Psoas muscle (tissue), 8 donors: Measurements from ENCODE around the gene NGB. TPM values are rescaled to one million over a fixed set of nuclear protein-coding genes. Genes with fewer than 3 reads are reported as not detected.
"Not testable (repeated sequence)": the region's sequence is repeated elsewhere in the genome, so short reads cannot be mapped to it uniquely, and the experiment has no call there.

ENCODE experiments used
- ATAC-seq, 4 donors: fragments of 200-7000 bp; cut with Tn5 transposase; one replicate each; pipeline ENCODE4 v1.9.1; 2020; ENCODE audit warnings: moderate library complexity in 3 of 4, mild to moderate bottlenecking in 2 of 4
- DNase-seq, 2 donors: peaks; one replicate each; pipeline ENCODE4 v3.0.0-alpha.2; 2020
- H3K27ac ChIP-seq: fragments of 200-600 bp; one replicate; pipeline ENCODE4 v1.8.0; 2022
- H3K27me3 ChIP-seq, 3 donors: fragments of 200-600 bp in 1 of 3; one replicate each; pipeline versions ENCODE4 v1.6.1 to v1.8.0; 2013 to 2022; ENCODE audit warnings: low read length in 2 of 3, mild to moderate bottlenecking in 2 of 3, moderate library complexity in 1 of 3; ENCODE audit not compliant: insufficient read depth in 3 of 3
- H3K36me3 ChIP-seq, 2 donors: fragments of 200-600 bp in 1 of 2; one replicate each; pipeline versions ENCODE4 v1.6.1 to v1.8.0; 2013 to 2022; ENCODE audit warnings: low read depth in 1 of 2, mild to moderate bottlenecking in 1 of 2, moderate library complexity in 1 of 2; ENCODE audit not compliant: insufficient read depth in 1 of 2
- H3K4me1 ChIP-seq: fragments of 200-600 bp; one replicate; pipeline ENCODE4 v1.8.0; 2022
- H3K4me3 ChIP-seq: fragments of 200-600 bp; one replicate; pipeline ENCODE4 v1.8.0; 2022; ENCODE audit warnings: mild to moderate bottlenecking
- H3K9me3 ChIP-seq: fragments of 200-600 bp; one replicate; pipeline ENCODE4 v1.8.0; 2022
- CTCF ChIP-seq: fragments of 200-600 bp; IDR thresholded peaks from one replicate; pipeline ENCODE4 v1.8.0; 2022; ENCODE audit warnings: antibody characterized with exemption
- WGBS, 3 donors: extraction: QIAGEN DNeasy Blood & Tissue Kit; methylation state at CpG; one replicate each; pipeline versions ENCODE4 v1.1.6 to v1.1.7; 2013; 5-methylcytosine and 5-hydroxymethylcytosine counted together
- intact Hi-C, 2 donors: fragments of 100-400 bp; cut with DNase I; formaldehyde crosslinking; loops; one replicate each; pipeline versions ENCODE4 v1.11.0 to v1.14.2; 2022
- polyA plus RNA-seq, 3 donors: library from polyadenylated mRNA; stranded (reverse); fragments of 200-250 nt; gene quantifications; one replicate each; pipeline ENCODE4 v1.2.3, GENCODE V29; 2013
- total RNA-seq, 4 donors: library from RNA; stranded (reverse); fragmentation: NEBNext Ultra II Directional in 2 of 4; extraction: Animal tissue kit (Norgen Biotek cat#: 25700) in 2 of 4; gene quantifications; one replicate each; pipeline versions ENCODE4 v1.2.1 to v1.2.4, GENCODE V29; 2021 to 2023
- donor health status: healthy with polysubstance abuse.
- donor health status: DM: no; HTN: no; CAD: no; lungs with moderate emphysema.
- donor health status: Bipolar disorder and iron deficiency.
- donor health status: healthy.
- donor health status: DM: yes; HTN: yes; CAD: no.
- donor health status: DM: no; HTN: no; CAD: no.
- donor health status: DM: no; HTN: no; CAD: no.
- donor health status: DM: yes; HTN: yes; CAD: no.

NGB gene
- total and polyA plus RNA-seq, 7 donors: 0.01 TPM; not detected in 6

DNA sequence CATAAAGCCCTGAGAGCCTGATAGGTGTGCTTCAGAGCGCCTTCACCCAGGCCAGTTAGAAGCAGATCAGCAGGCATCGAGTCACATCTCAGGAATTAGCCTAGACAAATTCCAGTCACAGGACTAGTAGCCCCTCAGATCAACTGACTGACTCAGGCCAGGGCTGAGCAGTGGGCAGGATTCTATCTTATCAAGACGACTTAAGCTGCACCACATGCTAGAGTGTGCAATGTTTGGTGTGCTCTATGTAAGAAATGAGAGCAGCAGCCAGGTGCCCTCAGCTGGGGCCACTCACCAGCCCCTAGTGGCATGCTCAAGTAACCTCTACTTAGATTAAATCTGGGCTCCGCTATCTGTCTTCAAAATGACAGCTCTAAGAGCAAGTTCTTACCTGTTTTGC, 19.7 kb upstream of the NGB start:
- DNase-seq (no peak), ATAC-seq (no peak)
- Histone ChIP-seq H3K9me3 (no peaks in the 10 kb centered on the region), H3K4me3 (no peak overlapping the region), H3K27me3 (no peaks in the 10 kb centered on the region), H3K4me1 (no peaks in the 10 kb centered on the region), H3K36me3 (peaks cover 6 to 97% of the 10 kb centered on the region in 2 donors), H3K27ac (no peak overlapping the region)
- intact Hi-C loops: no loop called here
- TF ChIP-seq CTCF: no peak
- 80 to 90% (median 84%) methylated on average over 4 of the region's 4 CpGs for WGBS, 3 donors

GRCh38 chr14:77286576-77286975, 15.6 kb upstream of the NGB start:
- Histone ChIP-seq H3K27me3 (no peaks in the 10 kb centered on the region), H3K27ac (no peak overlapping the region), H3K4me3 (no peak overlapping the region), H3K36me3 (peaks cover 14 to 100% of the 10 kb centered on the region in 2 donors), H3K4me1 (no peaks in the 10 kb centered on the region), H3K9me3 (no peaks in the 10 kb centered on the region)
- DNase-seq: no peak
- intact Hi-C loops: no loop called here
- ATAC-seq: no peak
- TF ChIP-seq CTCF: no peak
- 89 to 94% (median 93%) methylated on average over 5 of the region's 5 CpGs for WGBS, 3 donors

- DNase-seq (no peak), ATAC-seq (no peak)
- Histone ChIP-seq H3K27me3 (no peaks in the 10 kb centered on the region), H3K9me3 (no peaks in the 10 kb centered on the region), H3K4me3 (no peak overlapping the region), H3K36me3 (peaks cover 18 to 100% of the 10 kb centered on the region in 2 donors), H3K27ac (no peak overlapping the region), H3K4me1 (no peaks in the 10 kb centered on the region)
- intact Hi-C loops: no loop called here
- WGBS, 3 donors: 89 to 99% (median 92%) methylated on average over 5 of the region's 5 CpGs
- no peak for TF ChIP-seq CTCF
Observed at GRCh38 chr14:77284466-77284865, 13.5 kb upstream of the NGB start.

GRCh38 chr14:77284066-77284465, 13.1 kb upstream of the NGB start:
- WGBS, 3 donors: 49 to 57% (median 53%) methylated on average over 4 of the region's 4 CpGs
- Histone ChIP-seq H3K9me3 (no peaks in the 10 kb centered on the region), H3K27me3 (no peaks in the 10 kb centered on the region), H3K27ac (no peak overlapping the region), H3K4me3 (no peak overlapping the region), H3K4me1 (no peaks in the 10 kb centered on the region), H3K36me3 (peaks cover 18 to 100% of the 10 kb centered on the region in 2 donors)
- no peak for ATAC-seq
- no peak for TF ChIP-seq CTCF
- DNase-seq: no peak
- intact Hi-C loops: no loop called here

GRCh38 chr14:77281852-77282410, 10.9 kb upstream of the NGB start:
- no peak for DNase-seq
- Histone ChIP-seq H3K9me3 (no peaks in the 10 kb centered on the region), H3K27me3 (no peaks in the 10 kb centered on the region), H3K27ac (no peak overlapping the region), H3K4me1 (no peaks in the 10 kb centered on the region), H3K4me3 (no peak overlapping the region), H3K36me3 (peaks cover 18 to 100% of the 10 kb centered on the region in 2 donors)
- no peak for ATAC-seq
- TF ChIP-seq CTCF: no peak
- 72 to 81% (median 74%) methylated on average over 6 of the region's 6 CpGs for WGBS, 3 donors
- intact Hi-C loops: no loop called here

DNA sequence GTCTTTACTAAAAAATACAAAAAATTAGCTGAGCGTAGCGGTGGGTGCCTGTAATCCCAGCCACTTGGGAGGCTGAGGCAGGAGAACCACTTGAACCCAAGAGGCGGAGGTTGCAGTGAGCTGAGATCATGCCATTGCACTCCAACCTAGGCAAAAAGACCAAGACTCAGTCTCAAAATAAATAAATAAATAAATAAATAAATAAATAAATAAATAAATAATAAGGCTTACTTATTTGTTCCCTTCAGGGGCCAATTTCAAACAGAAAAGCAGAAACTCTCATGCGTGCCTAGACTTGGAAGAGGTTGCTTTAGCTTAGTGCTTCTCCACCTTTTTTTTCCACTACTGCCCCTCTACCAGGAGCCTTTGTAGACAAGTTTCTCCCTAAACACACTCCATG, 9.9 kb upstream of the NGB start:
- WGBS, 3 donors: 98 to 99% (median 98%) methylated on average over 4 of the region's 4 CpGs
- H3K4me3 ChIP-seq, H3K27me3 ChIP-seq, H3K27ac ChIP-seq, H3K9me3 ChIP-seq, intact Hi-C loops, DNase-seq, ATAC-seq, H3K4me1 ChIP-seq: not testable (repeated sequence)
- peaks cover 14 to 98% of the 10 kb centered on the region in 2 donors for H3K36me3 ChIP-seq
